ENCODE results near the gene TNS3.

- TF ChIP-seq POLR2A (IDR thresholded peaks at IDR 0.05) (no peak), CTCF (IDR thresholded peaks at IDR 0.05) (no peak)
Measured at GRCh38 chr7:47514367-47514766, 67.5 kb downstream of the TNS3 start.
